Sigmoid colon (tissue), 4 donors: ENCODE measurements around the gene UBL4B.

Source experiments
- CTCF ChIP-seq, 4 experiments: fragments of 450-650 bp in 3 of 4; fragments of 200-600 bp in 1 of 4; IDR thresholded peaks; one replicate each; pipeline ENCODE4 v1.5.1; 2016 to 2019; ENCODE audit warnings: antibody characterized with exemption in 4 of 4, mild to moderate bottlenecking in 3 of 4, moderate library complexity in 2 of 4
- POLR2A ChIP-seq, 2 donors: fragments of 450-650 bp; IDR thresholded peaks; one replicate each; pipeline ENCODE4 v1.6.1; 2016; ENCODE audit warnings: antibody characterized with exemption in 2 of 2, mild to moderate bottlenecking in 2 of 2, moderate library complexity in 2 of 2
- POLR2AphosphoS5 ChIP-seq, 4 donors: sonication (generic); formaldehyde crosslinking; IDR thresholded peaks; one replicate each; pipeline ENCODE4 v1.6.1; 2017; ENCODE audit warnings: antibody characterized with exemption in 4 of 4

GRCh38 chr1:110086961-110087360, 25.3 kb upstream of the UBL4B start:
- no peak for TF ChIP-seq CTCF (IDR thresholded peaks at IDR 0.05)
- TF ChIP-seq POLR2AphosphoS5 (IDR thresholded peaks at IDR 0.05), result no peak
- TF ChIP-seq POLR2A (IDR thresholded peaks at IDR 0.05), result no peak
